Esophagus muscularis mucosa (tissue), 4 donors: ENCODE results near the gene ADGRB3. TPM values are rescaled to one million over a fixed set of nuclear protein-coding genes. Genes with fewer than 3 reads are reported as not detected.

Source experiments
- DNase-seq: peaks from one replicate; pipeline ENCODE4 v3.0.0-alpha.2; 2017; ENCODE audit errors: extremely low spot score
- H3K27ac ChIP-seq, 4 donors: fragments of 200-600 bp; sonication (generic); replicated peaks in 1 of 4; 1 replicate in 3 of 4; 2 replicates in 1 of 4; pipeline ENCODE4 v1.5.1; 2016 to 2019; ENCODE audit warnings: mild to moderate bottlenecking in 1 of 4
- H3K27me3 ChIP-seq, 4 donors: fragments of 200-600 bp; sonication (generic); one replicate each; pipeline versions ENCODE4 v1.5.1 to v1.6.0; 2016 to 2019
- H3K36me3 ChIP-seq, 4 donors: fragments of 200-600 bp; sonication (generic); one replicate each; pipeline ENCODE4 v1.5.1; 2016 to 2019
- H3K4me1 ChIP-seq, 4 donors: fragments of 200-600 bp; sonication (generic); one replicate each; pipeline ENCODE4 v1.5.1; 2016 to 2019
- H3K4me3 ChIP-seq, 4 donors: fragments of 200-600 bp; sonication (generic); 1 replicate in 2 of 4; 2 replicates in 2 of 4; pipeline ENCODE4 v1.5.1; 2016 to 2019; ENCODE audit warnings: mild to moderate bottlenecking in 4 of 4, moderate library complexity in 1 of 4
- H3K9me3 ChIP-seq, 4 donors: fragments of 200-600 bp; sonication (generic); 1 replicate in 3 of 4; 2 replicates in 1 of 4; pipeline ENCODE4 v1.5.1; 2016 to 2019
- CTCF ChIP-seq, 3 experiments: fragments of 200-600 bp in 2 of 3; fragments of 450-650 bp in 1 of 3; sonication (generic) in 2 of 3; IDR thresholded peaks; one replicate each; pipeline ENCODE4 v1.5.1; 2017 to 2019; ENCODE audit warnings: antibody characterized with exemption in 3 of 3, mild to moderate bottlenecking in 2 of 3, moderate library complexity in 1 of 3
- EP300 ChIP-seq: sonication (generic); formaldehyde crosslinking; IDR thresholded peaks from one replicate; pipeline ENCODE4 v1.6.1; 2017; ENCODE audit warnings: antibody characterized with exemption
- POLR2A ChIP-seq: fragments of 450-650 bp; IDR thresholded peaks from one replicate; pipeline ENCODE4 v1.6.1; 2017; ENCODE audit warnings: antibody characterized with exemption, moderate library complexity, mild to moderate bottlenecking, low read depth
- POLR2AphosphoS5 ChIP-seq, 2 donors: sonication (generic); formaldehyde crosslinking; IDR thresholded peaks; one replicate each; pipeline ENCODE4 v1.6.1; 2017; ENCODE audit warnings: antibody characterized with exemption in 2 of 2
- WGBS: methylation state at CpG from one replicate; pipeline ENCODE4 v1.1.5; 2018; 5-methylcytosine and 5-hydroxymethylcytosine counted together
- intact Hi-C: fragments of 100-400 bp; cut with DNase I; formaldehyde crosslinking; loops from one replicate; pipeline ENCODE4 v1.15.1; 2023
- total RNA-seq, 4 donors: library from RNA; depleted of rRNA; stranded (reverse); fragments of >200 nt; gene quantifications; one replicate each; pipeline versions ENCODE4 v1.1.0 to v1.2.1, GENCODE V29; 2016

Gene ADGRB3
- total RNA-seq, 4 donors from 2014 or later: 4.9 to 6.3 (median 5.8) TPM

GRCh38 chr6:68754681-68755213 is 119.7 kb downstream of the ADGRB3 start:
- Histone ChIP-seq H3K9me3 (no peaks in the 10 kb centered on the region), H3K36me3 (no peaks in the 10 kb centered on the region), H3K27ac (no peak overlapping the region), H3K4me3 (no peak overlapping the region), H3K4me1 (no peaks in the 10 kb centered on the region), H3K27me3 (no peaks in the 10 kb centered on the region)
- no peak for DNase-seq
- intact Hi-C loops: no loop called here
- TF ChIP-seq POLR2A (no peak), POLR2AphosphoS5 (IDR thresholded peaks at IDR 0.05) (no peak), CTCF (IDR thresholded peaks at IDR 0.05) (no peak), EP300 (no peak)

- no peaks in the 10 kb centered on the region for H3K9me3 ChIP-seq
- H3K27me3 ChIP-seq: no peaks in the 10 kb centered on the region
- no peak for DNase-seq
- no peak overlapping the region for H3K4me3 ChIP-seq
- H3K27ac ChIP-seq: no peak overlapping the region
- no peaks in the 10 kb centered on the region for H3K36me3 ChIP-seq
- intact Hi-C loops: no loop called here
- no peaks in the 10 kb centered on the region for H3K4me1 ChIP-seq
- TF ChIP-seq POLR2AphosphoS5 (IDR thresholded peaks at IDR 0.05): no peak
- TF ChIP-seq POLR2A: no peak
- TF ChIP-seq CTCF (IDR thresholded peaks at IDR 0.05): no peak
- TF ChIP-seq EP300: no peak
- WGBS: 39% methylated on average over 5 of the region's 5 CpGs
These were observed 121.6 kb downstream of the ADGRB3 start for GRCh38 chr6:68756454-68757375.

GRCh38 chr6:68757821-68758220 is 122.7 kb downstream of the ADGRB3 start:
- no peak for DNase-seq
- intact Hi-C loops: no loop called here
- Histone ChIP-seq H3K4me1 (no peaks in the 10 kb centered on the region), H3K9me3 (no peaks in the 10 kb centered on the region), H3K27ac (no peak overlapping the region), H3K27me3 (no peaks in the 10 kb centered on the region), H3K4me3 (no peak overlapping the region), H3K36me3 (no peaks in the 10 kb centered on the region)
- TF ChIP-seq CTCF (IDR thresholded peaks at IDR 0.05) (no peak), EP300 (no peak), POLR2A (no peak), POLR2AphosphoS5 (IDR thresholded peaks at IDR 0.05) (no peak)
- 63% methylated on average over 1 of the region's 1 CpG for WGBS

GRCh38 chr6:68758559-68758958 is 123.5 kb downstream of the ADGRB3 start:
- H3K4me1 ChIP-seq: no peaks in the 10 kb centered on the region
- no peak for TF ChIP-seq CTCF (IDR thresholded peaks at IDR 0.05)
- no peak for TF ChIP-seq POLR2AphosphoS5 (IDR thresholded peaks at IDR 0.05)
- TF ChIP-seq EP300: no peak
- TF ChIP-seq POLR2A: no peak
- no peaks in the 10 kb centered on the region for H3K36me3 ChIP-seq
- H3K4me3 ChIP-seq: no peak overlapping the region
- no peak for DNase-seq
- H3K9me3 ChIP-seq: no peaks in the 10 kb centered on the region
- no peak overlapping the region for H3K27ac ChIP-seq
- intact Hi-C loops: no loop called here
- no peaks in the 10 kb centered on the region for H3K27me3 ChIP-seq
